HepG2 (cell line): ENCODE measurements around the gene DDIT4. TPM values are rescaled to one million over a fixed set of nuclear protein-coding genes. Genes with fewer than 3 reads are reported as not detected.

ENCODE experiments used
- ASH2L ChIP-seq: fragments of 300-600, 200-600 bp; sonication (generic); IDR thresholded peaks from 2 replicates; pipeline ENCODE4 v1.7.0; 2017; ENCODE audit warnings: low read depth, mild to moderate bottlenecking, moderate library complexity, mixed read lengths, low read length; ENCODE audit not compliant: insufficient read length
- ATF3 ChIP-seq: sonication (generic); formaldehyde crosslinking; IDR thresholded peaks from 2 replicates; pipeline ENCODE4 v1.4.0; 2020; ENCODE audit warnings: missing genetic modification reagents
- ATF7-NPFF ChIP-seq: sonication (generic); formaldehyde crosslinking; IDR thresholded peaks from 2 replicates; pipeline ENCODE4 v1.8.1; 2023; ENCODE audit warnings: mild to moderate bottlenecking, low read depth, missing genetic modification reagents, moderate library complexity
- BCL6 ChIP-seq: IDR thresholded peaks from 2 replicates; pipeline ENCODE4 v1.6.1; 2016; ENCODE audit warnings: missing genetic modification reagents, missing compliant biosample characterization
- E2F1 ChIP-seq: sonication (generic); formaldehyde crosslinking; IDR thresholded peaks from 2 replicates; pipeline ENCODE4 v1.5.0; 2020; ENCODE audit warnings: missing genetic modification reagents
- EP300 ChIP-seq, 3 experiments: sonication (generic) in 1 of 3; formaldehyde crosslinking in 1 of 3; IDR thresholded peaks; 2 replicates each; pipeline versions ENCODE4 v1.5.1 to v1.6.1; 2011 to 2020; ENCODE audit warnings: low read depth in 2 of 3, low read length in 2 of 3, borderline replicate concordance in 1 of 3, improper control_type of control experiment in 1 of 3, mild to moderate bottlenecking in 1 of 3, missing genetic modification reagents in 1 of 3, moderate library complexity in 1 of 3
- FOSL2 ChIP-seq: sonication (generic); formaldehyde crosslinking; IDR thresholded peaks from 2 replicates; pipeline ENCODE4 v1.4.0; 2020; ENCODE audit warnings: missing genetic modification reagents
- FOXA1 ChIP-seq, 2 experiments: fragments of 450-650 bp in 1 of 2; sonication (generic) in 1 of 2; formaldehyde crosslinking in 1 of 2; IDR thresholded peaks; 2 replicates each; pipeline versions ENCODE4 v1.4.0 to v1.6.1; 2016 to 2020; ENCODE audit warnings: missing genetic modification reagents in 1 of 2
- ISL2 ChIP-seq: sonication (generic); formaldehyde crosslinking; IDR thresholded peaks from 2 replicates; pipeline ENCODE4 v1.5.0; 2020; ENCODE audit warnings: missing genetic modification reagents
- JUNB ChIP-seq: sonication (generic); formaldehyde crosslinking; IDR thresholded peaks from 2 replicates; pipeline ENCODE4 v1.8.0; 2022; ENCODE audit warnings: missing genetic modification reagents, mild to moderate bottlenecking, borderline replicate concordance
- MATR3 ChIP-seq: sonication (generic); formaldehyde crosslinking; IDR thresholded peaks from 2 replicates; pipeline ENCODE4 v1.4.0; 2020; ENCODE audit warnings: missing genetic modification reagents
- ONECUT2 ChIP-seq: sonication (generic); formaldehyde crosslinking; IDR thresholded peaks from 2 replicates; pipeline ENCODE4 v1.4.0; 2020; ENCODE audit warnings: missing genetic modification reagents
- PAWR ChIP-seq: sonication (generic); formaldehyde crosslinking; IDR thresholded peaks from 2 replicates; pipeline ENCODE4 v1.4.0; 2020; ENCODE audit warnings: missing genetic modification reagents, mild to moderate bottlenecking, borderline replicate concordance
- RARA ChIP-seq: IDR thresholded peaks from 2 replicates; pipeline ENCODE4 v1.6.1; 2016; ENCODE audit warnings: missing genetic modification reagents, missing compliant biosample characterization
- ZNF12 ChIP-seq: sonication (generic); formaldehyde crosslinking; IDR thresholded peaks from 2 replicates; pipeline ENCODE4 v1.5.0; 2020; ENCODE audit warnings: missing genetic modification reagents
- ZNF20 ChIP-seq: sonication (generic); formaldehyde crosslinking; IDR thresholded peaks from 2 replicates; pipeline ENCODE4 v1.4.0; 2020; ENCODE audit warnings: mild to moderate bottlenecking, moderate library complexity, missing genetic modification reagents
- ZNF557 ChIP-seq: sonication (generic); formaldehyde crosslinking; IDR thresholded peaks from 2 replicates; pipeline ENCODE4 v1.4.0; 2020; ENCODE audit warnings: missing genetic modification reagents
- ZNF83 ChIP-seq: sonication (generic); formaldehyde crosslinking; IDR thresholded peaks from 2 replicates; pipeline ENCODE4 v1.4.0; 2020; ENCODE audit warnings: missing genetic modification reagents, mild to moderate bottlenecking, borderline replicate concordance
- ZUFSP ChIP-seq: sonication (generic); formaldehyde crosslinking; IDR thresholded peaks from 2 replicates; pipeline ENCODE4 v1.9.0; 2021; ENCODE audit warnings: missing genetic modification reagents, mild to moderate bottlenecking, borderline replicate concordance
- ZZZ3 ChIP-seq: sonication (generic); formaldehyde crosslinking; IDR thresholded peaks from 2 replicates; pipeline ENCODE4 v1.4.0; 2020; ENCODE audit warnings: missing genetic modification reagents, mild to moderate bottlenecking, borderline replicate concordance
- polyA plus RNA-seq, 8 experiments: library from polyadenylated mRNA; depleted of rRNA in 3 of 8; stranded (reverse) in 7 of 8; unstranded in 1 of 8; fragments of >200 nt; fragmentation: Illumina TruSeq in 4 of 8; extraction: Trizol in 4 of 8; gene quantifications; 2 replicates each; pipeline versions ENCODE4 v1.2.1 to v1.2.3, GENCODE V29; 2011 to 2016; ENCODE audit warnings: low read depth in 4 of 8, missing spikeins in 1 of 8, mixed read lengths in 1 of 8; ENCODE audit not compliant: insufficient read depth in 1 of 8
- total RNA-seq, 5 experiments: library from RNA; depleted of rRNA; stranded (reverse); fragments of >200 nt; fragmentation: Illumina TruSeq; extraction: Trizol; gene quantifications; 2 replicates each; pipeline ENCODE4 v1.2.3, GENCODE V29; 2016; ENCODE audit warnings: low read depth in 1 of 5
- TF ChIP-seq, protein P1 (sequence below): sonication (generic); formaldehyde crosslinking; IDR thresholded peaks from 2 replicates; pipeline ENCODE4 v1.5.1; 2020; ENCODE audit warnings: mild to moderate bottlenecking, missing genetic modification reagents

The DDIT4 gene
- total and polyA plus RNA-seq, 2 of the 13 experiments (the other 11 are each of a cell fraction or from before 2014, with no cell fraction given): 35.6 to 40.7 TPM

GRCh38 chr10:72273410-72274212 is at the start of gene DDIT4 (continued):
- TF ChIP-seq EP300 (IDR thresholded peaks at IDR 0.05; ENCODE audit: low read depth in 2 of 2, low read length in 2 of 2) (peak in 1 of 2 experiments; percentile 65; a peak in 2 of 4 replicates), EP300 (CRISPR knock-in tag; IDR thresholded peaks at IDR 0.05; ENCODE audit: borderline replicate concordance) (no peak), ISL2 (CRISPR knock-in tag) (peak; percentile 69; the same call in 1 of the 2 replicates), ONECUT2 (CRISPR knock-in tag) (peak; percentile 52; the same call in 1 of the 2 replicates), ASH2L (no peak), MATR3 (CRISPR knock-in tag) (no peak), ZNF20 (CRISPR knock-in tag) (no peak), ZUFSP (CRISPR knock-in tag) (no peak), BCL6 (no peak; the same call in 1 of the 2 replicates), ZNF12 (peak; percentile 96), ZNF83 (CRISPR knock-in tag) (no peak; the same call in 1 of the 2 replicates), FOSL2 (CRISPR knock-in tag) (no peak; the same call in none of the 2 replicates), ZZZ3 (CRISPR knock-in tag) (no peak), ATF3 (CRISPR knock-in tag) (peak; percentile 60), ZNF557 (CRISPR knock-in tag) (peak; percentile 91), E2F1 (CRISPR knock-in tag) (no peak), ATF7-NPFF (CRISPR knock-in tag) (peak; percentile 95), FOXA1 (IDR thresholded peaks at IDR 0.05) (no peak), FOXA1 (CRISPR knock-in tag; IDR thresholded peaks at IDR 0.05) (peak; percentile 50), PAWR (CRISPR knock-in tag) (0 out of 2 replicates have a peak, but pooled peaks have one; percentile 74), RARA (peak; percentile 65), JUNB (CRISPR knock-in tag) (peak; percentile 10; the same call in 1 of the 2 replicates)
- TF ChIP-seq, protein P1, sequence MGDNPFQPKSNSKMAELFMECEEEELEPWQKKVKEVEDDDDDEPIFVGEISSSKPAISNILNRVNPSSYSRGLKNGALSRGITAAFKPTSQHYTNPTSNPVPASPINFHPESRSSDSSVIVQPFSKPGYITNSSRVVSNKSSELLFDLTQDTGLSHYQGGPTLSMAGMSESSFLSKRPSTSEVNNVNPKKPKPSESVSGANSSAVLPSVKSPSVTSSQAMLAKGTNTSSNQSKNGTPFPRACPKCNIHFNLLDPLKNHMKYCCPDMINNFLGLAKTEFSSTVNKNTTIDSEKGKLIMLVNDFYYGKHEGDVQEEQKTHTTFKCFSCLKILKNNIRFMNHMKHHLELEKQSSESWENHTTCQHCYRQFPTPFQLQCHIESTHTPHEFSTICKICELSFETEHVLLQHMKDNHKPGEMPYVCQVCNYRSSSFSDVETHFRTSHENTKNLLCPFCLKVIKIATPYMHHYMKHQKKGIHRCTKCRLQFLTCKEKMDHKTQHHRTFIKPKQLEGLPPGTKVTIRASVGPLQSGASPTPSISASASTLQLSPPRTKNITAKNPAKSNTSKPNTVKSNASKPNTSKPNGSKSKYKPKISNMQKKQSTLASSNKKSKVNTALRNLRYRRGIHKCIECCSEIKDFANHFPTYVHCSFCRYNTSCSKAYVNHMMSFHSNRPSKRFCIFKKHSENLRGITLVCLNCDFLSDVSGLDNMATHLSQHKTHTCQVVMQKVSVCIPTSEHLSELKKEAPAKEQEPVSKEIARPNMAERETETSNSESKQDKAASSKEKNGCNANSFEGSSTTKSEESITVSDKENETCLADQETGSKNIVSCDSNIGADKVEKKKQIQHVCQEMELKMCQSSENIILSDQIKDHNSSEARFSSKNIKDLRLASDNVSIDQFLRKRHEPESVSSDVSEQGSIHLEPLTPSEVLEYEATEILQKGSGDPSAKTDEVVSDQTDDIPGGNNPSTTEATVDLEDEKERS (CRISPR knock-in tag): 0 out of 2 replicates have a peak, but pooled peaks have one; percentile 38
